ENCODE data around the gene SNF8. TPM values are rescaled to one million over a fixed set of nuclear protein-coding genes. Genes with fewer than 3 reads are reported as not detected.

Gene SNF8
- total RNA-seq, 1 experiment from 2014 or later: 136 TPM

DNA sequence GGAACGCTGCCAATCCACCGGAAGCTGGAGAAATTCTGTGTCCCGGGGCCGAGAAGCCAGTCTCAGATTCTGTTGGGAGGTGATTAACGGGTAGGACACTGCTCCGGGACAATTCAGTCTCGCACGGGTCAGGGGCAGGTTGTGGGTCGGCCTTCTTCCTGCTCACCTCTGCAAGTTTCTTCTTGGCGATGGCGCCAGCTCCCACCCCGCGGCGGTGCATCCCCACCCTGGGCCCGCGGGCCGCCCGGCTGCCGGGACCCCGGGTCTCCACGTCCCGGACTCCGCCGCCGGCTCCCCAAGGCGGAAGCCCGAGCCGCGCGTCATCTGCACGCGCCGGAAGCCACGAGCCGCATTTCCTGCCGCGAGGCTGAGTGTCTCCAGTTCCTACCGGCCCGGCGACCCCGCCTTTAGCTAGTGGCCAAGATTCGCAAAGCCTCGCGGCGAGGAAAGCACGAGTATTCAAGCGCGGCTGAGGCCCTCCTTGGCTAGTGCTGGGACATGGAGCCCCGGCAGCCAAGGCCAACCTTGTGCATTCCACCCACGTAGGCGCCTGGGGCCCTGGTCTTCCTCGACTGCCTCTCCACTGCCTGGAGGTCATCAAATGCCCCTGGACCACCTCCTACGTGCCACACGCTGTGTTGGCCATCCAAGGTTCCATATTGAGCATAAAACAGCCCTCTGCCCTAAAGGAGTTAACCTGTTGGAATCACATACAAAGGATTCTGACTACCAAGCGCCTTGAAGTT, at the start of gene SNF8 (continued):
- TF ChIP-seq, protein P1, sequence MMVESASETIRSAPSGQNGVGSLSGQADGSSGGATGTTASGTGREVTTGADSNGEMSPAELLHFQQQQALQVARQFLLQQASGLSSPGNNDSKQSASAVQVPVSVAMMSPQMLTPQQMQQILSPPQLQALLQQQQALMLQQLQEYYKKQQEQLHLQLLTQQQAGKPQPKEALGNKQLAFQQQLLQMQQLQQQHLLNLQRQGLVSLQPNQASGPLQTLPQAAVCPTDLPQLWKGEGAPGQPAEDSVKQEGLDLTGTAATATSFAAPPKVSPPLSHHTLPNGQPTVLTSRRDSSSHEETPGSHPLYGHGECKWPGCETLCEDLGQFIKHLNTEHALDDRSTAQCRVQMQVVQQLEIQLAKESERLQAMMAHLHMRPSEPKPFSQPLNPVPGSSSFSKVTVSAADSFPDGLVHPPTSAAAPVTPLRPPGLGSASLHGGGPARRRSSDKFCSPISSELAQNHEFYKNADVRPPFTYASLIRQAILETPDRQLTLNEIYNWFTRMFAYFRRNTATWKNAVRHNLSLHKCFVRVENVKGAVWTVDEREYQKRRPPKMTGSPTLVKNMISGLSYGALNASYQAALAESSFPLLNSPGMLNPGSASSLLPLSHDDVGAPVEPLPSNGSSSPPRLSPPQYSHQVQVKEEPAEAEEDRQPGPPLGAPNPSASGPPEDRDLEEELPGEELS (CRISPR knock-in tag; IDR thresholded peaks at IDR 0.05): 0 out of 2 replicates have a peak, but pooled peaks have one; percentile 31
- TF ChIP-seq, protein P2, sequence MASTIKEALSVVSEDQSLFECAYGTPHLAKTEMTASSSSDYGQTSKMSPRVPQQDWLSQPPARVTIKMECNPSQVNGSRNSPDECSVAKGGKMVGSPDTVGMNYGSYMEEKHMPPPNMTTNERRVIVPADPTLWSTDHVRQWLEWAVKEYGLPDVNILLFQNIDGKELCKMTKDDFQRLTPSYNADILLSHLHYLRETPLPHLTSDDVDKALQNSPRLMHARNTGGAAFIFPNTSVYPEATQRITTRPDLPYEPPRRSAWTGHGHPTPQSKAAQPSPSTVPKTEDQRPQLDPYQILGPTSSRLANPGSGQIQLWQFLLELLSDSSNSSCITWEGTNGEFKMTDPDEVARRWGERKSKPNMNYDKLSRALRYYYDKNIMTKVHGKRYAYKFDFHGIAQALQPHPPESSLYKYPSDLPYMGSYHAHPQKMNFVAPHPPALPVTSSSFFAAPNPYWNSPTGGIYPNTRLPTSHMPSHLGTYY (CRISPR knock-in tag; IDR thresholded peaks at IDR 0.05): peak; percentile 69; the same call in 1 of the 2 replicates
- TF ChIP-seq IRF1 (CRISPR knock-in tag; IDR thresholded peaks at IDR 0.05) (0 out of 2 replicates have a peak, but pooled peaks have one; percentile 49), STAT6 (CRISPR knock-in tag; conservative IDR thresholded peaks at IDR 0.05; ENCODE audit: low read depth) (0 out of 2 replicates have a peak, but pooled peaks have one; percentile 48), CTCF (IDR thresholded peaks at IDR 0.05) (no peak), SMAD4 (CRISPR knock-in tag; IDR thresholded peaks at IDR 0.05) (0 out of 2 replicates have a peak, but pooled peaks have one; percentile 55), KAT7 (CRISPR knock-in tag; IDR thresholded peaks at IDR 0.05; ENCODE audit: borderline replicate concordance) (peak; percentile 29; the same call in 1 of the 2 replicates), MYBL2 (CRISPR knock-in tag; IDR thresholded peaks at IDR 0.05) (peak; percentile 93), NR1H2 (CRISPR knock-in tag; IDR thresholded peaks at IDR 0.05) (no peak), ZNF232 (CRISPR knock-in tag; IDR thresholded peaks at IDR 0.05) (0 out of 2 replicates have a peak, but pooled peaks have one; percentile 80), ATF3 (CRISPR knock-in tag; conservative IDR thresholded peaks at IDR 0.05) (no peak), ZNF263 (CRISPR knock-in tag; IDR thresholded peaks at IDR 0.05; ENCODE audit: low read depth) (0 out of 2 replicates have a peak, but pooled peaks have one; percentile 22), ZBTB21 (CRISPR knock-in tag; IDR thresholded peaks at IDR 0.05; ENCODE audit: borderline replicate concordance) (peak; percentile 89; the same call in 1 of the 2 replicates), TEAD1 (CRISPR knock-in tag; IDR thresholded peaks at IDR 0.05) (peak; percentile 89), SOX15 (CRISPR knock-in tag; IDR thresholded peaks at IDR 0.05) (no peak), ZNF219 (CRISPR knock-in tag; IDR thresholded peaks at IDR 0.05; ENCODE audit: borderline replicate concordance) (0 out of 2 replicates have a peak, but pooled peaks have one; percentile 40), PRRX2 (CRISPR knock-in tag; IDR thresholded peaks at IDR 0.05) (no peak)
- TF ChIP-seq, protein P3, sequence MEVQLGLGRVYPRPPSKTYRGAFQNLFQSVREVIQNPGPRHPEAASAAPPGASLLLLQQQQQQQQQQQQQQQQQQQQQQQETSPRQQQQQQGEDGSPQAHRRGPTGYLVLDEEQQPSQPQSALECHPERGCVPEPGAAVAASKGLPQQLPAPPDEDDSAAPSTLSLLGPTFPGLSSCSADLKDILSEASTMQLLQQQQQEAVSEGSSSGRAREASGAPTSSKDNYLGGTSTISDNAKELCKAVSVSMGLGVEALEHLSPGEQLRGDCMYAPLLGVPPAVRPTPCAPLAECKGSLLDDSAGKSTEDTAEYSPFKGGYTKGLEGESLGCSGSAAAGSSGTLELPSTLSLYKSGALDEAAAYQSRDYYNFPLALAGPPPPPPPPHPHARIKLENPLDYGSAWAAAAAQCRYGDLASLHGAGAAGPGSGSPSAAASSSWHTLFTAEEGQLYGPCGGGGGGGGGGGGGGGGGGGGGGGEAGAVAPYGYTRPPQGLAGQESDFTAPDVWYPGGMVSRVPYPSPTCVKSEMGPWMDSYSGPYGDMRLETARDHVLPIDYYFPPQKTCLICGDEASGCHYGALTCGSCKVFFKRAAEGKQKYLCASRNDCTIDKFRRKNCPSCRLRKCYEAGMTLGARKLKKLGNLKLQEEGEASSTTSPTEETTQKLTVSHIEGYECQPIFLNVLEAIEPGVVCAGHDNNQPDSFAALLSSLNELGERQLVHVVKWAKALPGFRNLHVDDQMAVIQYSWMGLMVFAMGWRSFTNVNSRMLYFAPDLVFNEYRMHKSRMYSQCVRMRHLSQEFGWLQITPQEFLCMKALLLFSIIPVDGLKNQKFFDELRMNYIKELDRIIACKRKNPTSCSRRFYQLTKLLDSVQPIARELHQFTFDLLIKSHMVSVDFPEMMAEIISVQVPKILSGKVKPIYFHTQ (CRISPR knock-in tag; IDR thresholded peaks at IDR 0.05): no peak
- TF ChIP-seq, protein P4, sequence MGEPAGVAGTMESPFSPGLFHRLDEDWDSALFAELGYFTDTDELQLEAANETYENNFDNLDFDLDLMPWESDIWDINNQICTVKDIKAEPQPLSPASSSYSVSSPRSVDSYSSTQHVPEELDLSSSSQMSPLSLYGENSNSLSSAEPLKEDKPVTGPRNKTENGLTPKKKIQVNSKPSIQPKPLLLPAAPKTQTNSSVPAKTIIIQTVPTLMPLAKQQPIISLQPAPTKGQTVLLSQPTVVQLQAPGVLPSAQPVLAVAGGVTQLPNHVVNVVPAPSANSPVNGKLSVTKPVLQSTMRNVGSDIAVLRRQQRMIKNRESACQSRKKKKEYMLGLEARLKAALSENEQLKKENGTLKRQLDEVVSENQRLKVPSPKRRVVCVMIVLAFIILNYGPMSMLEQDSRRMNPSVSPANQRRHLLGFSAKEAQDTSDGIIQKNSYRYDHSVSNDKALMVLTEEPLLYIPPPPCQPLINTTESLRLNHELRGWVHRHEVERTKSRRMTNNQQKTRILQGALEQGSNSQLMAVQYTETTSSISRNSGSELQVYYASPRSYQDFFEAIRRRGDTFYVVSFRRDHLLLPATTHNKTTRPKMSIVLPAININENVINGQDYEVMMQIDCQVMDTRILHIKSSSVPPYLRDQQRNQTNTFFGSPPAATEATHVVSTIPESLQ (CRISPR knock-in tag; IDR thresholded peaks at IDR 0.05): no peak
- TF ChIP-seq, protein P5, sequence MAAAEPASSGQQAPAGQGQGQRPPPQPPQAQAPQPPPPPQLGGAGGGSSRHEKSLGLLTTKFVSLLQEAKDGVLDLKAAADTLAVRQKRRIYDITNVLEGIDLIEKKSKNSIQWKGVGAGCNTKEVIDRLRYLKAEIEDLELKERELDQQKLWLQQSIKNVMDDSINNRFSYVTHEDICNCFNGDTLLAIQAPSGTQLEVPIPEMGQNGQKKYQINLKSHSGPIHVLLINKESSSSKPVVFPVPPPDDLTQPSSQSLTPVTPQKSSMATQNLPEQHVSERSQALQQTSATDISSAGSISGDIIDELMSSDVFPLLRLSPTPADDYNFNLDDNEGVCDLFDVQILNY (CRISPR knock-in tag; IDR thresholded peaks at IDR 0.05): peak; percentile 73
